A673 (cell line): ENCODE results near the gene ITGB1BP1. TPM values are rescaled to one million over a fixed set of nuclear protein-coding genes. Genes with fewer than 3 reads are reported as not detected.

ENCODE experiments used
- BruUV-seq: library from RNA; stranded (reverse); fragments of 400-500 nt; replicated peaks from 2 replicates; lab custom pipeline; 2021; lab: Mats Ljungman, UMichigan
- CTCF ChIA-PET: fragments of 300-600 bp; sonication (Branson Sonifier 250); formaldehyde crosslinking; loops from one replicate; lab custom pipeline; 2022; ENCODE audit warnings: antibody characterized with exemption; lab: Charles Lee
- POLR2A ChIA-PET: fragments of 300-600 bp; sonication (Branson Sonifier 250); formaldehyde crosslinking; loops from one replicate; lab custom pipeline; 2022; ENCODE audit warnings: antibody characterized with exemption; ENCODE audit not compliant: low non-redundant PET; lab: Charles Lee
- DNase-seq: peaks from one replicate; pipeline ENCODE4 v3.0.0-alpha.2; 2015; ENCODE audit warnings: low spot score
- H3K27ac ChIP-seq: fragments of 200-600 bp; sonication (generic); 2 replicates; pipeline ENCODE4 v1.5.1; 2016; ENCODE audit warnings: mixed run types, low read depth, mild to moderate bottlenecking, mixed read lengths, antibody characterized with exemption, low read length; ENCODE audit not compliant: poor library complexity, severe bottlenecking
- H3K27me3 ChIP-seq: fragments of 200-600 bp; sonication (generic); replicated peaks from 2 replicates; pipeline ENCODE4 v1.6.1; 2017; ENCODE audit warnings: mixed run types, low read depth, mild to moderate bottlenecking, mixed read lengths, antibody characterized with exemption, low read length; ENCODE audit not compliant: insufficient read depth, poor library complexity
- H3K36me3 ChIP-seq: fragments of 200-600 bp; sonication (generic); 2 replicates; pipeline ENCODE4 v1.6.1; 2016; ENCODE audit warnings: mixed run types, mild to moderate bottlenecking, mixed read lengths, antibody characterized with exemption, low read length; ENCODE audit not compliant: insufficient read depth, poor library complexity, severe bottlenecking
- H3K4me1 ChIP-seq: fragments of 200-600 bp; sonication (generic); 2 replicates; pipeline ENCODE4 v1.6.1; 2017; ENCODE audit warnings: mixed run types, mild to moderate bottlenecking, mixed read lengths, antibody characterized with exemption, low read length; ENCODE audit not compliant: insufficient read depth, poor library complexity, severe bottlenecking
- H3K4me3 ChIP-seq: fragments of 200-600 bp; sonication (generic); 2 replicates; pipeline ENCODE4 v1.5.1; 2016; ENCODE audit warnings: low read depth, mixed run types, mild to moderate bottlenecking, mixed read lengths, low read length; ENCODE audit not compliant: poor library complexity, severe bottlenecking
- H3K9me3 ChIP-seq: fragments of 200-600 bp; sonication (generic); 2 replicates; pipeline ENCODE4 v1.6.1; 2016; ENCODE audit warnings: mixed run types, low read depth, mild to moderate bottlenecking, mixed read lengths, antibody characterized with exemption, low read length; ENCODE audit not compliant: poor library complexity, severe bottlenecking
- CTCF ChIP-seq: fragments of 300-800, 200-600 bp; sonication (generic); conservative IDR thresholded peaks from 2 replicates; pipeline ENCODE4 v1.5.1; 2017; ENCODE audit warnings: low read depth, mild to moderate bottlenecking, antibody characterized with exemption, low read length, moderate library complexity, mixed read lengths
- EZH2 ChIP-seq: fragments of 200-600 bp; sonication (generic); IDR thresholded peaks from 2 replicates; pipeline ENCODE4 v1.6.1; 2017; ENCODE audit warnings: borderline replicate concordance, low read depth, mild to moderate bottlenecking, mixed read lengths, antibody characterized with exemption, low read length; ENCODE audit not compliant: poor library complexity, severe bottlenecking
- intact Hi-C: fragments of 100-400 bp; cut with micrococcal nuclease; formaldehyde crosslinking; loops from one replicate; pipeline ENCODE4 v1.10.0; 2022; ENCODE audit not compliant: unreplicated experiment
- total RNA-seq: library from RNA; stranded (reverse); gene quantifications from 2 replicates; pipeline ENCODE4 v1.2.3, GENCODE V29; 2021

The ITGB1BP1 gene
- total RNA-seq, 1 experiment from 2014 or later: 138 TPM

- Histone ChIP-seq H3K36me3 (peaks cover 15% of the 10 kb centered on the region), H3K4me1 (no peaks in the 10 kb centered on the region), H3K9me3 (no peaks in the 10 kb centered on the region), H3K27me3 (no peaks in the 10 kb centered on the region), H3K4me3 (no peak overlapping the region), H3K27ac (no peak overlapping the region)
- CTCF ChIA-PET: no interaction called here
- POLR2A ChIA-PET: interaction anchor here (0.5 kb wide), 1 partner anchor 84 kb away, joined by 16 read pairs; no protein-coding TSS in a partner anchor
- intact Hi-C loops: no loop called here
- no TSS peak for BruUV-seq
- no peak for TF ChIP-seq CTCF
- TF ChIP-seq EZH2: no peak
- DNase-seq: no peak
Measured at GRCh38 chr2:9365498-9366019, 57.8 kb downstream of the ITGB1BP1 start.

GRCh38 chr2:9364791-9365497 is 58.4 kb downstream of the ITGB1BP1 start:
- intact Hi-C loops: no loop called here
- H3K4me1 ChIP-seq: no peaks in the 10 kb centered on the region
- H3K9me3 ChIP-seq: no peaks in the 10 kb centered on the region
- ChIA-PET CTCF (no interaction called here), POLR2A (interaction anchor here (0.5 kb wide), 1 partner anchor 85 kb away, joined by 16 read pairs; no protein-coding TSS in a partner anchor)
- no peaks in the 10 kb centered on the region for H3K27me3 ChIP-seq
- no TSS peak for BruUV-seq
- no peak for DNase-seq
- TF ChIP-seq CTCF (no peak), EZH2 (no peak)
- no peak overlapping the region for H3K4me3 ChIP-seq
- H3K36me3 ChIP-seq: peaks cover 20% of the 10 kb centered on the region
- H3K27ac ChIP-seq: no peak overlapping the region

GRCh38 chr2:9364373-9364772 is 59.0 kb downstream of the ITGB1BP1 start:
- no TSS peak for BruUV-seq
- Histone ChIP-seq H3K27ac (no peak overlapping the region), H3K36me3 (peaks cover 26% of the 10 kb centered on the region), H3K4me1 (no peaks in the 10 kb centered on the region), H3K27me3 (no peaks in the 10 kb centered on the region), H3K4me3 (no peak overlapping the region), H3K9me3 (no peaks in the 10 kb centered on the region)
- no peak for DNase-seq
- ChIA-PET POLR2A (no interaction called here), CTCF (no interaction called here)
- intact Hi-C loops: no loop called here
- TF ChIP-seq CTCF (no peak), EZH2 (no peak)
